ENCODE results near the gene SH3RF3.

GRCh38 chr2:109164311-109164710 lies 35.3 kb downstream of the SH3RF3 start:
- TF ChIP-seq, protein P1, sequence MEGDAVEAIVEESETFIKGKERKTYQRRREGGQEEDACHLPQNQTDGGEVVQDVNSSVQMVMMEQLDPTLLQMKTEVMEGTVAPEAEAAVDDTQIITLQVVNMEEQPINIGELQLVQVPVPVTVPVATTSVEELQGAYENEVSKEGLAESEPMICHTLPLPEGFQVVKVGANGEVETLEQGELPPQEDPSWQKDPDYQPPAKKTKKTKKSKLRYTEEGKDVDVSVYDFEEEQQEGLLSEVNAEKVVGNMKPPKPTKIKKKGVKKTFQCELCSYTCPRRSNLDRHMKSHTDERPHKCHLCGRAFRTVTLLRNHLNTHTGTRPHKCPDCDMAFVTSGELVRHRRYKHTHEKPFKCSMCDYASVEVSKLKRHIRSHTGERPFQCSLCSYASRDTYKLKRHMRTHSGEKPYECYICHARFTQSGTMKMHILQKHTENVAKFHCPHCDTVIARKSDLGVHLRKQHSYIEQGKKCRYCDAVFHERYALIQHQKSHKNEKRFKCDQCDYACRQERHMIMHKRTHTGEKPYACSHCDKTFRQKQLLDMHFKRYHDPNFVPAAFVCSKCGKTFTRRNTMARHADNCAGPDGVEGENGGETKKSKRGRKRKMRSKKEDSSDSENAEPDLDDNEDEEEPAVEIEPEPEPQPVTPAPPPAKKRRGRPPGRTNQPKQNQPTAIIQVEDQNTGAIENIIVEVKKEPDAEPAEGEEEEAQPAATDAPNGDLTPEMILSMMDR (IDR thresholded peaks at IDR 0.05) = no peak
- TF ChIP-seq POLR2A (IDR thresholded peaks at IDR 0.05) = no peak

All from adrenal gland (tissue), 5 donors.